Right lobe of liver (tissue), 6 donors: ENCODE results near the gene IGLL5. TPM values are rescaled to one million over a fixed set of nuclear protein-coding genes. Genes with fewer than 3 reads are reported as not detected.

Experiments
- ATAC-seq, 4 donors: fragments of 200-7000 bp; cut with Tn5 transposase; one replicate each; pipeline ENCODE4 v1.9.1; 2020; ENCODE audit warnings: mild to moderate bottlenecking in 4 of 4, moderate library complexity in 4 of 4
- DNase-seq, 3 donors: peaks; one replicate each; pipeline ENCODE4 v3.0.0-alpha.2; 2020
- H3K27ac ChIP-seq, 3 donors: fragments of 200-600 bp; one replicate each; pipeline ENCODE4 v1.8.0; 2022
- H3K27me3 ChIP-seq, 2 donors: fragments of 200-600 bp; one replicate each; pipeline ENCODE4 v1.8.0; 2022
- H3K36me3 ChIP-seq, 4 donors: fragments of 200-600 bp; sonication (generic) in 1 of 4; one replicate each; pipeline versions ENCODE4 v1.5.1 to v1.8.0; 2017 to 2022; ENCODE audit warnings: control low read depth in 1 of 4
- H3K4me1 ChIP-seq, 4 donors: fragments of 200-600 bp; sonication (generic) in 1 of 4; one replicate each; pipeline versions ENCODE4 v1.5.1 to v1.8.0; 2017 to 2022; ENCODE audit warnings: control low read depth in 1 of 4
- H3K4me3 ChIP-seq, 3 donors: fragments of 200-600 bp; one replicate each; pipeline ENCODE4 v1.8.0; 2022
- H3K9me3 ChIP-seq, 4 donors: fragments of 200-600 bp; sonication (generic) in 1 of 4; one replicate each; pipeline versions ENCODE4 v1.5.1 to v1.8.0; 2017 to 2022; ENCODE audit warnings: control low read depth in 1 of 4
- CTCF ChIP-seq, 4 donors: fragments of 200-600 bp in 3 of 4; fragments of 450-650 bp in 1 of 4; IDR thresholded peaks; one replicate each; pipeline versions ENCODE4 v1.5.1 to v1.8.0; 2016 to 2022; ENCODE audit warnings: antibody characterized with exemption in 4 of 4, mild to moderate bottlenecking in 2 of 4
- POLR2A ChIP-seq: fragments of 450-650 bp; IDR thresholded peaks from one replicate; pipeline ENCODE4 v1.6.1; 2017; ENCODE audit warnings: antibody characterized with exemption, mild to moderate bottlenecking
- WGBS: methylation state at CpG from one replicate; pipeline ENCODE4 v1.1.6; 2018; ENCODE audit warnings: low coverage, low lambda C conversion rate; ENCODE audit not compliant: insufficient coverage; ENCODE audit errors: missing lambda C conversion rate; 5-methylcytosine and 5-hydroxymethylcytosine counted together
- intact Hi-C, 2 donors: fragments of 100-400 bp; cut with DNase I; formaldehyde crosslinking; loops; one replicate each; pipeline versions ENCODE4 v1.11.2 to v1.14.1; 2022
- microRNA-seq, 2 donors: library from miRNA; unstranded; fragments of <30 nt; microRNA quantifications; one replicate each; pipeline ENCODE4, GENCODE V29; 2019 to 2020
- small RNA-seq, 2 experiments: library from RNA; depleted of rRNA; stranded (forward); fragments of <200 nt; gene quantifications; one replicate each; pipeline ENCODE3, GENCODE V24; 2016
- total RNA-seq, 6 experiments: library from RNA; depleted of rRNA in 2 of 6; stranded (reverse); fragments of >200 nt in 2 of 6; fragmentation: NEBNext Ultra II Directional in 3 of 6; extraction: Animal tissue kit (Norgen Biotek cat#: 25700) in 3 of 6; gene quantifications; one replicate each; pipeline versions ENCODE4 v1.1.0 to v1.2.4, GENCODE V29; 2016 to 2023
- donor health status: DM: no; HTN: yes; CAD: no.
- donor health status: DM: no; HTN: no; CAD: no.
- donor health status: DM: no; HTN: no; CAD: no.
- donor health status: DM: no; HTN: yes; CAD: no.
- donor health status: DM: no; HTN: yes; CAD: no.

Gene IGLL5
- total RNA-seq, 6 experiments from 2014 or later, result 1.6 to 4.1 (median 3.1) TPM

GRCh38 chr22:22942511-22943329 is 55.1 kb downstream of the IGLL5 start:
- Histone ChIP-seq H3K27me3 (no peaks in the 10 kb centered on the region), H3K9me3 (no peaks in the 10 kb centered on the region), H3K27ac (no peak overlapping the region), H3K4me3 (no peak overlapping the region), H3K36me3 (no peaks in the 10 kb centered on the region), H3K4me1 (no peaks in the 10 kb centered on the region)
- no peak for TF ChIP-seq POLR2A
- TF ChIP-seq CTCF (IDR thresholded peaks at IDR 0.05), result peak; percentile 38 to 70 (median 61)
- ATAC-seq (peak; percentile 38 to 72 (median 61)), DNase-seq (peak; percentile 51 to 56 (median 54))
- 34% methylated on average over 5 of the region's 12 CpGs for WGBS
- intact Hi-C loops, result no loop called here

GRCh38 chr22:22943521-22944267 is 56.1 kb downstream of the IGLL5 start:
- no peak for ATAC-seq
- intact Hi-C loops, result no loop called here
- no peak overlapping the region for H3K4me3 ChIP-seq

GRCh38 chr22:22944268-22944985 is 56.8 kb downstream of the IGLL5 start:
- no peak for ATAC-seq
- intact Hi-C loops, result no loop called here
- Histone ChIP-seq H3K4me3 (no peak overlapping the region), H3K9me3 (no peaks in the 10 kb centered on the region), H3K36me3 (no peaks in the 10 kb centered on the region), H3K27ac (no peak overlapping the region), H3K4me1 (no peaks in the 10 kb centered on the region), H3K27me3 (no peaks in the 10 kb centered on the region)
- TF ChIP-seq CTCF (IDR thresholded peaks at IDR 0.05), result no peak
- no peak for TF ChIP-seq POLR2A
- DNase-seq, result peak in 2 of 3 donors; percentile 35
- 77% methylated on average over 9 of the region's 18 CpGs for WGBS

More at GRCh38 chr22:22943521-22944267, 56.1 kb downstream of the IGLL5 start:
- TF ChIP-seq POLR2A, result no peak
- no peak for TF ChIP-seq CTCF (IDR thresholded peaks at IDR 0.05)
- no peak overlapping the region for H3K27ac ChIP-seq
- no peaks in the 10 kb centered on the region for H3K4me1 ChIP-seq
- 67% methylated on average over 12 of the region's 14 CpGs for WGBS
- DNase-seq, result peak in 1 of 3 donors; percentile 21
- no peaks in the 10 kb centered on the region for H3K27me3 ChIP-seq
- no peaks in the 10 kb centered on the region for H3K36me3 ChIP-seq
- no peaks in the 10 kb centered on the region for H3K9me3 ChIP-seq

GRCh38 chr22:22945195-22945594 is 57.6 kb downstream of the IGLL5 start:
- TF ChIP-seq POLR2A (no peak), CTCF (IDR thresholded peaks at IDR 0.05) (no peak)
- intact Hi-C loops, result no loop called here
- H3K4me1 ChIP-seq, result no peaks in the 10 kb centered on the region
- no peak overlapping the region for H3K27ac ChIP-seq
- ATAC-seq, result no peak
- WGBS, result 63% methylated on average over 4 of the region's 4 CpGs
- no peaks in the 10 kb centered on the region for H3K36me3 ChIP-seq
- no peaks in the 10 kb centered on the region for H3K9me3 ChIP-seq
- no peaks in the 10 kb centered on the region for H3K27me3 ChIP-seq
- H3K4me3 ChIP-seq, result no peak overlapping the region
- no peak for DNase-seq

Small RNA genes within 50 kb of the gene (microRNA-seq; reads per million reads assigned to microRNA genes)
- 0 to 1.4 reads per million in 2 donors for gene MIR5571

Small RNA genes within 50 kb of the gene (small RNA-seq; reads per million reads assigned to genes)
- 0 reads per million in 2 experiments for gene IGLC4
- gene IGLC5, result 0 reads per million in 2 experiments
- 0 reads per million in 2 experiments for gene IGLJ1
- gene IGLJ2, result 0 reads per million in 2 experiments
- gene IGLJ3, result 0 to 0.10 reads per million in 2 experiments
- gene IGLJ4, result 0 reads per million in 2 experiments
- gene IGLJ5, result 0 reads per million in 2 experiments
- 0 reads per million in 2 experiments for gene IGLJ6
- gene IGLJ7, result 0 reads per million in 2 experiments
- gene IGLV2-5, result 0 reads per million in 2 experiments
- gene IGLV3-2, result 0 reads per million in 2 experiments
- 0 reads per million in 2 experiments for gene IGLV3-4
- gene IGLV3-6, result 0 reads per million in 2 experiments
- 0 reads per million in 2 experiments for gene IGLV3-7
- gene MIR5571, result 0 reads per million in 2 experiments

Other genes with a start within 250 kb of the IGLL5 start
- not detected for gene GGTLC2, start 243.2 kb upstream of the IGLL5 start, total RNA-seq
- gene GNAZ, start 182.7 kb downstream of the IGLL5 start, total RNA-seq, result 1 to 10 TPM in 2 of 6 experiments, under 1 TPM in 4; 0.15 to 1.5 (median 0.53) TPM